ENCODE measurements around the gene PHEX.

GRCh38 chrX:22171287-22172060 is 139.3 kb downstream of the PHEX start:
- TF ChIP-seq CTCF (IDR thresholded peaks at IDR 0.05; ENCODE audit: low read depth, low read length) (no peak), EZH2phosphoT487 (IDR thresholded peaks at IDR 0.05; ENCODE audit: low read depth) (no peak)

Data from OCI-LY3 (cell line).